H9 (cell line): ENCODE measurements around the gene NKAIN4. TPM values are rescaled to one million over a fixed set of nuclear protein-coding genes. Genes with fewer than 3 reads are reported as not detected.

ENCODE experiments used
- DNase-seq: peaks from one replicate; pipeline ENCODE4 v3.0.0-alpha.2; 2017
- H2AFZ ChIP-seq: one replicate; pipeline ENCODE4 v1.6.1; 2013; ENCODE audit warnings: mild to moderate bottlenecking, low read length, control low read depth, moderate library complexity
- H2AK5ac ChIP-seq: 2 replicates; pipeline ENCODE4 v1.6.1; 2013; ENCODE audit warnings: low read length, control low read depth, mixed read lengths; ENCODE audit not compliant: insufficient read length
- H2BK120ac ChIP-seq: one replicate; pipeline ENCODE4 v1.6.1; 2013; ENCODE audit warnings: low read depth, mild to moderate bottlenecking, low read length, control low read depth, inconsistent platforms; ENCODE audit not compliant: poor library complexity, severe bottlenecking
- H2BK12ac ChIP-seq: 2 replicates; pipeline ENCODE4 v1.6.1; 2013; ENCODE audit warnings: low read length, control low read depth, mixed read lengths, low read depth; ENCODE audit not compliant: insufficient read length
- H2BK15ac ChIP-seq: 2 replicates; pipeline ENCODE4 v1.6.1; 2013; ENCODE audit warnings: low read depth, low read length, control low read depth
- H2BK20ac ChIP-seq: one replicate; pipeline ENCODE4 v1.6.1; 2013; ENCODE audit warnings: low read depth, mild to moderate bottlenecking, low read length, control low read depth, inconsistent platforms; ENCODE audit not compliant: poor library complexity, severe bottlenecking
- H2BK5ac ChIP-seq: 2 replicates; pipeline ENCODE4 v1.6.1; 2013; ENCODE audit warnings: low read length, control low read depth, mixed read lengths; ENCODE audit not compliant: insufficient read length
- H3K14ac ChIP-seq: 2 replicates; pipeline ENCODE4 v1.6.1; 2013; ENCODE audit warnings: low read length, control low read depth; ENCODE audit not compliant: insufficient read depth
- H3K18ac ChIP-seq: 2 replicates; pipeline ENCODE4 v1.6.1; 2013; ENCODE audit warnings: low read depth, mild to moderate bottlenecking, mixed read lengths, low read length, control low read depth; ENCODE audit not compliant: insufficient read length
- H3K23ac ChIP-seq: 2 replicates; pipeline ENCODE4 v1.6.1; 2013; ENCODE audit warnings: low read length, control low read depth, mixed read lengths, low read depth; ENCODE audit not compliant: insufficient read length
- H3K23me2 ChIP-seq: 2 replicates; pipeline ENCODE4 v1.6.1; 2013; ENCODE audit warnings: low read depth, mild to moderate bottlenecking, mixed read lengths, low read length, control low read depth; ENCODE audit not compliant: insufficient read length, poor library complexity, severe bottlenecking
- H3K27ac ChIP-seq: 2 replicates; pipeline ENCODE4 v1.5.1; 2013; ENCODE audit warnings: low read length, control low read depth, mixed read lengths, low read depth; ENCODE audit not compliant: insufficient read length
- H3K27me3 ChIP-seq: 2 replicates; pipeline ENCODE4 v1.6.1; 2013; ENCODE audit warnings: low read length, control low read depth, inconsistent platforms; ENCODE audit not compliant: insufficient read depth
- H3K4ac ChIP-seq: 2 replicates; pipeline ENCODE4 v1.6.1; 2013; ENCODE audit warnings: low read depth, mild to moderate bottlenecking, control low read depth, inconsistent platforms, low read length, moderate library complexity
- H3K4me1 ChIP-seq: 2 replicates; pipeline ENCODE4 v1.6.1; 2013; ENCODE audit warnings: low read length, control low read depth, inconsistent platforms; ENCODE audit not compliant: insufficient read depth
- H3K4me2 ChIP-seq: 2 replicates; pipeline ENCODE4 v1.6.1; 2013; ENCODE audit warnings: low read length, control low read depth, mixed read lengths; ENCODE audit not compliant: insufficient read length, insufficient read depth
- H3K56ac ChIP-seq: 2 replicates; pipeline ENCODE4 v1.6.1; 2013; ENCODE audit warnings: low read depth, mild to moderate bottlenecking, mixed read lengths, low read length, control low read depth; ENCODE audit not compliant: insufficient read length
- H3K79me1 ChIP-seq: 2 replicates; pipeline ENCODE4 v1.6.1; 2013; ENCODE audit warnings: low read depth, mild to moderate bottlenecking, moderate library complexity, low read length, control low read depth, inconsistent platforms; ENCODE audit not compliant: insufficient read depth, poor library complexity, severe bottlenecking
- H3K79me2 ChIP-seq: 2 replicates; pipeline ENCODE4 v1.6.1; 2013; ENCODE audit warnings: low read length, control low read depth, inconsistent platforms; ENCODE audit not compliant: insufficient read depth
- H3K9ac ChIP-seq: 2 replicates; pipeline ENCODE4 v1.6.1; 2013; ENCODE audit warnings: low read length, control low read depth, mixed read lengths; ENCODE audit not compliant: insufficient read length; ENCODE audit errors: extremely low read depth
- H3K9me3 ChIP-seq: one replicate; pipeline ENCODE4 v1.6.1; 2013; ENCODE audit warnings: low read depth, low read length, inconsistent platforms; ENCODE audit not compliant: control insufficient read depth
- H3T11ph ChIP-seq: one replicate; pipeline ENCODE4 v1.6.1; 2013; ENCODE audit warnings: mild to moderate bottlenecking, low read length, control low read depth, inconsistent platforms
- H4K20me1 ChIP-seq: one replicate; pipeline ENCODE4 v1.6.1; 2013; ENCODE audit not compliant: control insufficient read depth, insufficient read length, insufficient read depth
- H4K5ac ChIP-seq: 2 replicates; pipeline ENCODE4 v1.6.1; 2013; ENCODE audit warnings: low read depth, mild to moderate bottlenecking, mixed read lengths, low read length, control low read depth; ENCODE audit not compliant: insufficient read length
- H4K8ac ChIP-seq: replicated peaks from 2 replicates; pipeline ENCODE4 v1.6.1; 2013; ENCODE audit warnings: low read length, control low read depth, mixed read lengths, low read depth; ENCODE audit not compliant: insufficient read length
- H4K91ac ChIP-seq: 2 replicates; pipeline ENCODE4 v1.6.1; 2013; ENCODE audit warnings: low read depth, mild to moderate bottlenecking, moderate library complexity, mixed read lengths, low read length, control low read depth; ENCODE audit not compliant: insufficient read length
- H3K27ac Mint-ChIP-seq, 3 experiments: 2 replicates in 2 of 3; 3 replicates in 1 of 3; pipeline ENCODE4 v1.8.0; 2020 to 2021; ENCODE audit warnings: mixed read lengths in 3 of 3, mild to moderate bottlenecking in 1 of 3, moderate library complexity in 1 of 3
- H3K27me3 Mint-ChIP-seq: 2 replicates; pipeline ENCODE4 v1.8.0; 2021; ENCODE audit warnings: low read depth, mild to moderate bottlenecking, moderate library complexity, mixed read lengths
- H3K36me3 Mint-ChIP-seq, 3 experiments: 2 replicates in 2 of 3; 3 replicates in 1 of 3; pipeline ENCODE4 v1.8.0; 2020 to 2021; ENCODE audit warnings: low read depth in 3 of 3, mixed read lengths in 3 of 3; ENCODE audit not compliant: insufficient read depth in 1 of 3
- H3K4me1 Mint-ChIP-seq, 2 experiments: 2 replicates each; pipeline ENCODE4 v1.8.0; 2020; ENCODE audit warnings: mixed read lengths in 2 of 2
- H3K4me3 Mint-ChIP-seq, 2 experiments: 2 replicates in 1 of 2; 3 replicates in 1 of 2; pipeline ENCODE4 v1.8.0; 2020 to 2021; ENCODE audit warnings: mild to moderate bottlenecking in 2 of 2, mixed read lengths in 2 of 2, moderate library complexity in 1 of 2
- H3K9me3 Mint-ChIP-seq, 2 experiments: 2 replicates in 1 of 2; 3 replicates in 1 of 2; pipeline ENCODE4 v1.8.0; 2020; ENCODE audit warnings: mild to moderate bottlenecking in 2 of 2, mixed read lengths in 2 of 2, moderate library complexity in 1 of 2
- WGBS: extraction: QIAGEN DNeasy Blood & Tissue Kit; methylation state at CpG from one replicate; pipeline ENCODE4 v1.1.7; 2013; ENCODE audit warnings: missing lambda C conversion rate, low lambda C conversion rate, mixed read lengths; ENCODE audit not compliant: insufficient read length; ENCODE audit errors: extremely low coverage; 5-methylcytosine and 5-hydroxymethylcytosine counted together
- total RNA-seq: library from RNA; stranded (reverse); gene quantifications from 2 replicates; pipeline ENCODE4 v1.2.1, GENCODE V29; 2021
- TF ChIP-seq, protein P1 (sequence below): fragments of 200-600 bp; sonication (generic); conservative IDR thresholded peaks from 3 replicates; pipeline ENCODE4 v1.8.0; 2021; ENCODE audit warnings: antibody characterized with exemption, mild to moderate bottlenecking

NKAIN4 gene
- total RNA-seq, 1 experiment from 2014 or later = 20.9 TPM

DNA sequence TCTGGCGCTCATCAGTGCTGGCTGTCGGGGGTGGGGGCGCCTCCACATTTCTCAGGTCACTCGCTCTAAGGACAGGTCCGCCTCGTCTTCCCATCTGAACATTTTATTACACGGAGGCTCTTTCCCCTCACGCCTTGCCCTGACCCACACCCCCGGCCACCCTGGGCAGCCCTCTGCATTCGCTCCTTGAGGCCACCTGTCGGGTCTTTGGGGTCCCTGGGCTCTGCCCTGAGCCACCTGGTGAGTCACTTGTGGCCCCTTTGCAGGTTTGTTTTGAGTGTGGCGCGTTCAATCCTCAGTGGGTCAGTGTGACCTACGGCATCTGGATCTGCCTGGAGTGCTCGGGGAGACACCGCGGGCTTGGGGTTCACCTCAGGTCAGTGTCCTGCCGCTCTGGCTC is 21.6 kb upstream of the NKAIN4 start:
- Histone ChIP-seq H3K23ac (no peak overlapping the region), H2AK5ac (no peak overlapping the region), H3T11ph (no peak overlapping the region), H3K27me3 (no peaks in the 10 kb centered on the region), H3K79me1 (peaks cover 14% of the 10 kb centered on the region), H4K8ac (no peak overlapping the region), H2BK120ac (no peak overlapping the region), H2BK15ac (no peak overlapping the region), H2AFZ (no peak overlapping the region), H3K4me1 (0 out of 2 replicates have a peak, but pooled peaks cover 2% of the 10 kb centered on the region), H2BK20ac (no peak overlapping the region), H4K20me1 (no peaks in the 10 kb centered on the region), H4K91ac (no peak overlapping the region), H3K9me3 (no peaks in the 10 kb centered on the region), H2BK5ac (no peak overlapping the region), H2BK12ac (no peak overlapping the region), H3K27ac (no peak overlapping the region), H3K4me2 (no peak overlapping the region), H3K18ac (no peak overlapping the region), H4K5ac (no peak overlapping the region), H3K79me2 (peaks cover 27% of the 10 kb centered on the region; the same call in 1 of the 2 replicates), H3K23me2 (no peaks in the 10 kb centered on the region), H3K14ac (no peak overlapping the region), H3K9ac (no peak overlapping the region), H3K4ac (no peak overlapping the region), H3K56ac (no peak overlapping the region)
- no peaks in the 10 kb centered on the region for H3K9me3 Mint-ChIP-seq
- no peak for DNase-seq
- peaks cover 13 to 47% (median 42%) of the 10 kb centered on the region in 3 experiments for H3K36me3 Mint-ChIP-seq
- TF ChIP-seq, protein P1, sequence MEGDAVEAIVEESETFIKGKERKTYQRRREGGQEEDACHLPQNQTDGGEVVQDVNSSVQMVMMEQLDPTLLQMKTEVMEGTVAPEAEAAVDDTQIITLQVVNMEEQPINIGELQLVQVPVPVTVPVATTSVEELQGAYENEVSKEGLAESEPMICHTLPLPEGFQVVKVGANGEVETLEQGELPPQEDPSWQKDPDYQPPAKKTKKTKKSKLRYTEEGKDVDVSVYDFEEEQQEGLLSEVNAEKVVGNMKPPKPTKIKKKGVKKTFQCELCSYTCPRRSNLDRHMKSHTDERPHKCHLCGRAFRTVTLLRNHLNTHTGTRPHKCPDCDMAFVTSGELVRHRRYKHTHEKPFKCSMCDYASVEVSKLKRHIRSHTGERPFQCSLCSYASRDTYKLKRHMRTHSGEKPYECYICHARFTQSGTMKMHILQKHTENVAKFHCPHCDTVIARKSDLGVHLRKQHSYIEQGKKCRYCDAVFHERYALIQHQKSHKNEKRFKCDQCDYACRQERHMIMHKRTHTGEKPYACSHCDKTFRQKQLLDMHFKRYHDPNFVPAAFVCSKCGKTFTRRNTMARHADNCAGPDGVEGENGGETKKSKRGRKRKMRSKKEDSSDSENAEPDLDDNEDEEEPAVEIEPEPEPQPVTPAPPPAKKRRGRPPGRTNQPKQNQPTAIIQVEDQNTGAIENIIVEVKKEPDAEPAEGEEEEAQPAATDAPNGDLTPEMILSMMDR = no peak
- no peak overlapping the region for H3K27ac Mint-ChIP-seq
- H3K4me3 Mint-ChIP-seq = no peak overlapping the region
- peaks cover 12% of the 10 kb centered on the region in 2 experiments; a peak in 3 of 4 replicates for H3K4me1 Mint-ChIP-seq
- no peaks in the 10 kb centered on the region for H3K27me3 Mint-ChIP-seq
- no CpG with 5 or more reads among the region's 18 CpGs for WGBS
